Measurements from ENCODE around the gene ABAT. TPM values are rescaled to one million over a fixed set of nuclear protein-coding genes. Genes with fewer than 3 reads are reported as not detected.

ABAT gene
- total and polyA plus RNA-seq, 2 of the 8 experiments (the other 6 are each of a cell fraction or from before 2014, with no cell fraction given): 6.4 to 8.4 TPM

DNA sequence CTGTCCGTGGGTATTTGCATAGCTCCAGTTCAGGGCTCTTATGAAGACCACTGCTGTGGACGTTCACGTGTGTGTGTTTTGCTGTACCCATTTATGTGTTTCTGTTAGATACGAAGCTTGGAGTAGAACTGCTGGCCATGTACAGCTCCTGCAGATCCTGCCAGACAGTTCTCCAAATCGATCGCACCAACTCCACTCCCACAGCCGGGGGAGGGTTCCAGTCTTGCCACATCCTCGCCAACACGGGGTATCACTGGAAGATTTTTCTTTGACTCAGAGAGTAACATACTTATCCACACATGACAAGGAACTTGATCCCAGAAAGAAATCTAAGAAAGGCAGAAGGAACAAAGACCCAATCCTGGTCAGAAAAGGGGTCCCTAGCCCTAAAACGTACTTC, 85.6 kb downstream of the ABAT start:
- H2AFZ ChIP-seq (ENCODE audit: low read length): no peak overlapping the region
- no peaks in the 10 kb centered on the region for H3K9me3 ChIP-seq (ENCODE audit: insufficient read depth in 2 of 2, low read depth in 1 of 2, low read length in 1 of 2)
- no peaks in the 10 kb centered on the region for H4K20me1 ChIP-seq (replicated peaks in 1 of 2; ENCODE audit: control insufficient read depth in 1 of 2, insufficient read depth in 2 of 2, low read length in 2 of 2)
- no peak overlapping the region for H2BK12ac ChIP-seq (ENCODE audit: low read depth, low read length)
- H2BK120ac ChIP-seq (replicated peaks; ENCODE audit: low read depth, low read length): no peak overlapping the region
- ChIA-PET CTCF (ENCODE audit: partially characterized antibody) (interaction anchor here (0.7 to 1.7 kb wide), 3 partner anchors 9 to 37 kb away, joined by 3 to 8 read pairs (median 4); no protein-coding TSS in a partner anchor), POLR2A (ENCODE audit: partially characterized antibody) (no interaction called here)
- H3K4me1 ChIP-seq (replicated peaks in 1 of 4; ENCODE audit: control insufficient read depth in 3 of 4, insufficient read depth in 4 of 4, low read length in 3 of 4): peaks cover 0 to 11% (median 5%) of the 10 kb centered on the region in 4 experiments; a peak in 4 of 7 replicates
- 86% methylated on average over 10 of the region's 10 CpGs; no CpG with 5 or more reads in 1 of the 2 experiments for WGBS, 2 experiments (ENCODE audit: extremely low coverage in 1 of 2, insufficient coverage in 1 of 2, insufficient read length in 1 of 2, insufficient replicate concordance in 2 of 2, low coverage in 1 of 2, low lambda C conversion rate in 2 of 2, missing lambda C conversion rate in 1 of 2)
- H3K14ac ChIP-seq (ENCODE audit: insufficient read length): no peak overlapping the region
- H2BK5ac ChIP-seq (ENCODE audit: low read depth, low read length): no peak overlapping the region
- no peak overlapping the region for H3K4me3 ChIP-seq (ENCODE audit: extremely low read depth in 1 of 4, insufficient read depth in 2 of 4, low read depth in 3 of 4, low read length in 4 of 4)
- no peaks in the 10 kb centered on the region for H3K27me3 ChIP-seq (replicated peaks in 1 of 4; ENCODE audit: control insufficient read depth in 3 of 4, extremely low read depth in 1 of 4, insufficient read depth in 3 of 4, low read length in 3 of 4)
- H3K79me1 ChIP-seq (ENCODE audit: low read depth, low read length): no peaks in the 10 kb centered on the region
- H2AK5ac ChIP-seq (ENCODE audit: low read depth, low read length): no peak overlapping the region
- TF ChIP-seq CBX8 (IDR thresholded peaks at IDR 0.05; ENCODE audit: borderline replicate concordance, low read depth, low read length): no peak
- no peak for TF ChIP-seq GABPA (IDR thresholded peaks at IDR 0.05; ENCODE audit: borderline replicate concordance, insufficient read depth, low read length)
- no peaks in the 10 kb centered on the region; a peak in 1 of 8 replicates for H3K36me3 ChIP-seq (ENCODE audit: control insufficient read depth in 2 of 4, insufficient read depth in 4 of 4, low read length in 3 of 4)
- no peak overlapping the region for H3K9ac ChIP-seq (replicated peaks in 1 of 4; ENCODE audit: extremely low read depth in 1 of 4, low read depth in 3 of 4, low read length in 3 of 4)
- no peak overlapping the region for H4K8ac ChIP-seq (ENCODE audit: extremely low read depth, insufficient read depth, low read length)
- DNase-seq (ENCODE audit: low read depth in 1 of 2, low spot score in 2 of 2): no peak
- H3K23me2 ChIP-seq (ENCODE audit: low read depth, low read length): no peaks in the 10 kb centered on the region
- H3K18ac ChIP-seq (ENCODE audit: extremely low read depth, low read length): no peak overlapping the region
- H3K56ac ChIP-seq (replicated peaks; ENCODE audit: insufficient read length, low read depth, low read length): no peak overlapping the region
- H4K5ac ChIP-seq (ENCODE audit: insufficient read length, low read depth, low read length): no peak overlapping the region
- H2BK20ac ChIP-seq (ENCODE audit: low read length): no peak overlapping the region
- H2BK15ac ChIP-seq (ENCODE audit: low read length): no peak overlapping the region
- H3K4ac ChIP-seq (replicated peaks; ENCODE audit: insufficient read length, low read depth, low read length): no peak overlapping the region
- FAIRE-seq: no peak
- H3K4me2 ChIP-seq (ENCODE audit: insufficient read depth in 1 of 2, low read depth in 2 of 2, low read length in 2 of 2): no peak overlapping the region
- no peak overlapping the region for H4K91ac ChIP-seq (replicated peaks; ENCODE audit: insufficient read length, low read length)
- H3K79me2 ChIP-seq (ENCODE audit: control insufficient read depth in 1 of 2, insufficient read depth in 2 of 2, low read length in 2 of 2): no peaks in the 10 kb centered on the region; a peak in 1 of 4 replicates
- no peak overlapping the region for H3K27ac ChIP-seq (ENCODE audit: low read depth, low read length)
- no peak overlapping the region for H3K23ac ChIP-seq (ENCODE audit: insufficient read length)
